ENCODE results near the gene OR4C3. TPM values are rescaled to one million over a fixed set of nuclear protein-coding genes. Genes with fewer than 3 reads are reported as not detected.
"Not testable (repeated sequence)": the region's sequence is repeated elsewhere in the genome, so short reads cannot be mapped to it uniquely, and the experiment has no call there.

Gene OR4C3
- not detected in 2 replicates for total RNA-seq (ENCODE audit: low replicate concordance)

GRCh38 chr11:48324620-48325019, at the start of gene OR4C3:
Gene OR4C3 (plus strand): TSS chr11:48324920. CDS start chr11:48325022, 102 bp downstream.
- H3K9me3 ChIP-seq (ENCODE audit: low read depth), result peaks cover 23% of the 10 kb centered on the region
- H3K4me1 ChIP-seq; H3K79me2 ChIP-seq (ENCODE audit: low read depth); H3K4me2 ChIP-seq; H2AFZ ChIP-seq (replicated peaks); H3K4me3 Mint-ChIP-seq; H3K27me3 Mint-ChIP-seq (ENCODE audit: insufficient read depth, low read depth); H3K9me3 Mint-ChIP-seq; H3K4me1 Mint-ChIP-seq; H3F3A ChIP-seq (ENCODE audit: low read depth); H3K36me3 ChIP-seq; DNase-seq (ENCODE audit: low spot score); H4K20me1 ChIP-seq (ENCODE audit: low read depth); H3K27ac Mint-ChIP-seq; H3K36me3 Mint-ChIP-seq; H3K4me3 ChIP-seq; H3K9ac ChIP-seq; H3K27ac ChIP-seq; H3K27me3 ChIP-seq: not testable (repeated sequence)

DNA sequence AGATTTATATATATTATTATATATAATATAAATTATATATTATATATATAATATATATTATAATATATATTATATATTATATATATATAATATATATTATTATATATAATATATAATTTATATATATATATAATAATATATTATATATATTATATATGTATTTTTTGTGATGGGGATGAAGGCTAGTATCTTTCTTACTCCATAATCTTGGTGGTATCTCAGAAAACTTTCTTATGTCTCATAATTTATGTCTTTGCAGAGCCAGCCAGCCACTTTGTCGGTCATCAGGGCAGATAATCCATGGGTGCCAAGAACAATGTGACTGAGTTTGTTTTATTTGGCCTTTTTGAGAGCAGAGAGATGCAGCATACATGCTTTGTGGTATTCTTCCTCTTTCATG, 18.8 kb upstream of the OR4C3 start, which contains the start of gene OR4S1:
Gene OR4S1, plus strand, starts transcription at position 301 of the 400 bp plus-strand sequence. Its CDS starts 0 bp downstream, at position 301.
- Histone ChIP-seq H3K27me3 (no peaks in the 10 kb centered on the region), H3K79me2 (ENCODE audit: low read depth) (no peaks in the 10 kb centered on the region), H3K9me3 (ENCODE audit: low read depth) (peaks cover 13% of the 10 kb centered on the region), H3K9ac (no peak within 1 kb of the TSS), H4K20me1 (ENCODE audit: low read depth) (no peaks in the 10 kb centered on the region), H3K4me1 (no peaks in the 10 kb centered on the region), H3F3A (ENCODE audit: low read depth) (no peaks in the 10 kb centered on the region), H3K4me2 (no peak within 1 kb of the TSS), H2AFZ (replicated peaks) (no peak within 1 kb of the TSS), H3K4me3 (no peak within 1 kb of the TSS), H3K36me3 (peaks cover 4% of the 10 kb centered on the region), H3K27ac (no peak within 1 kb of the TSS)
- DNase-seq (ENCODE audit: low spot score), result no peak
- Mint-ChIP-seq H3K36me3 (no peaks in the 10 kb centered on the region), H3K9me3 (no peaks in the 10 kb centered on the region), H3K4me1 (no peaks in the 10 kb centered on the region), H3K27me3 (ENCODE audit: insufficient read depth, low read depth) (no peaks in the 10 kb centered on the region), H3K4me3 (no peak within 1 kb of the TSS), H3K27ac (no peak within 1 kb of the TSS)
- TF ChIP-seq EZH2phosphoT487 (IDR thresholded peaks at IDR 0.05), result no peak
- TF ChIP-seq EZH2 (IDR thresholded peaks at IDR 0.05), result no peak
- TF ChIP-seq, protein P1, sequence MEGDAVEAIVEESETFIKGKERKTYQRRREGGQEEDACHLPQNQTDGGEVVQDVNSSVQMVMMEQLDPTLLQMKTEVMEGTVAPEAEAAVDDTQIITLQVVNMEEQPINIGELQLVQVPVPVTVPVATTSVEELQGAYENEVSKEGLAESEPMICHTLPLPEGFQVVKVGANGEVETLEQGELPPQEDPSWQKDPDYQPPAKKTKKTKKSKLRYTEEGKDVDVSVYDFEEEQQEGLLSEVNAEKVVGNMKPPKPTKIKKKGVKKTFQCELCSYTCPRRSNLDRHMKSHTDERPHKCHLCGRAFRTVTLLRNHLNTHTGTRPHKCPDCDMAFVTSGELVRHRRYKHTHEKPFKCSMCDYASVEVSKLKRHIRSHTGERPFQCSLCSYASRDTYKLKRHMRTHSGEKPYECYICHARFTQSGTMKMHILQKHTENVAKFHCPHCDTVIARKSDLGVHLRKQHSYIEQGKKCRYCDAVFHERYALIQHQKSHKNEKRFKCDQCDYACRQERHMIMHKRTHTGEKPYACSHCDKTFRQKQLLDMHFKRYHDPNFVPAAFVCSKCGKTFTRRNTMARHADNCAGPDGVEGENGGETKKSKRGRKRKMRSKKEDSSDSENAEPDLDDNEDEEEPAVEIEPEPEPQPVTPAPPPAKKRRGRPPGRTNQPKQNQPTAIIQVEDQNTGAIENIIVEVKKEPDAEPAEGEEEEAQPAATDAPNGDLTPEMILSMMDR (IDR thresholded peaks at IDR 0.05), result no peak

DNA sequence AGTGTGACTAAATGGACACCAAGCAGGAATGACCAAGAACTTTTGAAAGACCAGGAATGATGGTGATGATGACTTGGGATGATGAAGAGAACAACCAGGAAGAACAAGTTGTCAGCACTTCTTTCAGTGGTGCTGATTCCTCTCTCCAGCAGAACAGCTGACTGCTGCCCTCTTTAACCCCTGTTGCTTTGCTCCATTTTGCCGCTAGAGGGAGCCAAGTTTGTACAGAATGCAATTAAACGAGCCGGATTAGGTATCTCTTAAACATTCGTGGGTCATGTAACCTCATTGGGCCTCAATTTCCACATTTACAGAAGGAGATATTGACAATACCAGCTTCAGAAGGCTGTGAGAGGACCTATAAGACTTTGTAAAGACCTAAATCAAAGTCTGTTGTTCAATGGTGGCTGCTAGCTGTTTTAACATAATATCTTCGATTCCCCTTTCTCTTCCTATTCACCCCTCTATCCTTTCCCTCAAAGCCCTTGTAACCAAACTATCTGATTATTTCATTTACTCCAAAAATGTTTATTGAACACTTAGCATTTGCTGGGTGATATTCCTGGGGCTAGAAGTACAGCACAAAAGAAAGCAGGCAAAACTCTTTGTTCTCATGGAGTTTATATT, 16.8 kb upstream of the OR4C3 start:
- H3K27me3 Mint-ChIP-seq (ENCODE audit: insufficient read depth, low read depth), result no peaks in the 10 kb centered on the region
- no peaks in the 10 kb centered on the region for H3K9me3 Mint-ChIP-seq
- DNase-seq (ENCODE audit: low spot score), result peak; percentile 39
- no peaks in the 10 kb centered on the region for H3K4me1 Mint-ChIP-seq
- Histone ChIP-seq H4K20me1 (ENCODE audit: low read depth) (no peaks in the 10 kb centered on the region), H3K27me3 (no peaks in the 10 kb centered on the region), H3K27ac (no peak overlapping the region), H3F3A (ENCODE audit: low read depth) (no peaks in the 10 kb centered on the region), H3K4me3 (no peak overlapping the region), H3K36me3 (peaks cover 4% of the 10 kb centered on the region), H3K9ac (no peak overlapping the region), H3K9me3 (ENCODE audit: low read depth) (peaks cover 9% of the 10 kb centered on the region), H3K4me2 (no peak overlapping the region), H3K79me2 (ENCODE audit: low read depth) (no peaks in the 10 kb centered on the region), H2AFZ (replicated peaks) (no peak overlapping the region), H3K4me1 (no peaks in the 10 kb centered on the region)
- no peak overlapping the region for H3K27ac Mint-ChIP-seq
- TF ChIP-seq, protein P1 (IDR thresholded peaks at IDR 0.05), result peak; percentile 69
- TF ChIP-seq EZH2 (IDR thresholded peaks at IDR 0.05), result no peak
- no peaks in the 10 kb centered on the region for H3K36me3 Mint-ChIP-seq
- no peak overlapping the region for H3K4me3 Mint-ChIP-seq

- not testable (repeated sequence) for H3K4me3 ChIP-seq; DNase-seq (ENCODE audit: low spot score); H3K9ac ChIP-seq; H3K4me2 ChIP-seq; H3K9me3 Mint-ChIP-seq; H2AFZ ChIP-seq (replicated peaks); H4K20me1 ChIP-seq (ENCODE audit: low read depth); H3K4me1 ChIP-seq; H3K9me3 ChIP-seq (ENCODE audit: low read depth); H3K4me1 Mint-ChIP-seq; H3K27ac Mint-ChIP-seq; H3K79me2 ChIP-seq (ENCODE audit: low read depth); H3K27ac ChIP-seq; H3K4me3 Mint-ChIP-seq; H3K36me3 Mint-ChIP-seq; H3K27me3 ChIP-seq; H3F3A ChIP-seq (ENCODE audit: low read depth); H3K36me3 ChIP-seq; H3K27me3 Mint-ChIP-seq (ENCODE audit: insufficient read depth, low read depth)
These were observed 11.1 kb upstream of the OR4C3 start for GRCh38 chr11:48313590-48313989.

DNA sequence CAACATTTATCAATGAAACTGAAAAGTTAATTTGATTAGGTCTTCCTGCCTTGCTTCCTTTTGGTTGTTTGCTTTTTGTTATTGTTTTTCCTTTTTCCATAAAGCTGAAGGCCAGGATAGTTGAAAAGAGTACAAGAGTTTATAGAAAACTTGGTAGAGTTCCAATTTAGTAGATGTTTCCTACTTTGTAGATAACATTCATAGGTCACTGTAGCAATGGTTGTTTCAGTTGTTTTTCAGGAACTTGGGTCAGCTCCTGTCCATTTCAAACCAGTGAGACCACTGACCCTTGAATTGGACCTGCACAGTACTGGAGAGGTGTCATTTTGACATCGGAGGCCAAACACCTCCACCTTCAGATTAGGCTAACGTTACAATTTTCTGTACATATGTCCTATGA, 4.9 kb upstream of the OR4C3 start:
- H3K4me1 ChIP-seq; H3K36me3 Mint-ChIP-seq; H3K27ac ChIP-seq; H3F3A ChIP-seq (ENCODE audit: low read depth); H3K4me3 ChIP-seq; H3K9me3 Mint-ChIP-seq; H3K79me2 ChIP-seq (ENCODE audit: low read depth); H3K9ac ChIP-seq; H3K27me3 Mint-ChIP-seq (ENCODE audit: insufficient read depth, low read depth); H3K27ac Mint-ChIP-seq; H3K36me3 ChIP-seq; H3K4me2 ChIP-seq; H3K27me3 ChIP-seq; DNase-seq (ENCODE audit: low spot score); H3K4me1 Mint-ChIP-seq; H3K4me3 Mint-ChIP-seq; H2AFZ ChIP-seq (replicated peaks); H4K20me1 ChIP-seq (ENCODE audit: low read depth): not testable (repeated sequence)
- peaks cover 21% of the 10 kb centered on the region for H3K9me3 ChIP-seq (ENCODE audit: low read depth)

Measured in neural progenitor cell (in vitro differentiated cells).